GM10847 (cell line): ENCODE measurements around the gene CST9L.

Experiments used
- POLR2A ChIP-seq: IDR thresholded peaks from 2 replicates; pipeline ENCODE4 v1.6.1; 2011; ENCODE audit not compliant: insufficient read length; ENCODE audit errors: extremely low read depth

CST9L gene, protein sequence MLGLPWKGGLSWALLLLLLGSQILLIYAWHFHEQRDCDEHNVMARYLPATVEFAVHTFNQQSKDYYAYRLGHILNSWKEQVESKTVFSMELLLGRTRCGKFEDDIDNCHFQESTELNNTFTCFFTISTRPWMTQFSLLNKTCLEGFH

DNA sequence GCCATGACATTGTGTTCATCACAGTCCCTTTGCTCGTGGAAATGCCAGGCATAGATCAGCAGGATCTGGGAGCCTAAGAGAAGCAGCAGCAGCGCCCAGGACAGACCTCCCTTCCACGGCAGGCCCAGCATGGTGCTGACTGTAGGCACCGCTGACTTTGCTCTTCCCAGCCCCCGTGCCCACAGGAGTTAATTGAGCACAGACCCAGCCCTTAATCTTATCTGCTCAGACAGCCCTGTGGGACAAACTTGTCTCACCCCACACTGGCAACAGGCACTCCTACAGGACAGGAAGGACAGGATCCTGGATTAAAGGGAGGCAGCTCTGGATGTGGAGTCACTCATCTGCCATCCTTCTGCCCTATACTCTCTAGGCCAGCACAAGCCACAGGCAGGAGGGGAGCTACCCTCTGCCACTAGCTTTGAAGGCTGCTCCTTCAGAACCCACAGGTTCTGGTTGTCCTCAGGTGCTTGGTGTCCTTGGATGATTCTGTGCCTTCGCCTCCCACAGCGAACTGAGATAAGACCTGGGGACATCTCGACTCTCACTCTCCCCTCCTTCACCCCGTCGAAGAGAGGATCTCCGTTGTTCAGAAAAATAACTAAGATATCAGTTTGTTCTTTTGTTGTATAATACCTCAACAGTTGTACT lies at the start of gene CST9L:
TSS of gene CST9L (minus strand) at position 165 of the 651 bp plus-strand sequence. CDS start at position 131, 34 bp downstream.
- TF ChIP-seq POLR2A: no peak

DNA sequence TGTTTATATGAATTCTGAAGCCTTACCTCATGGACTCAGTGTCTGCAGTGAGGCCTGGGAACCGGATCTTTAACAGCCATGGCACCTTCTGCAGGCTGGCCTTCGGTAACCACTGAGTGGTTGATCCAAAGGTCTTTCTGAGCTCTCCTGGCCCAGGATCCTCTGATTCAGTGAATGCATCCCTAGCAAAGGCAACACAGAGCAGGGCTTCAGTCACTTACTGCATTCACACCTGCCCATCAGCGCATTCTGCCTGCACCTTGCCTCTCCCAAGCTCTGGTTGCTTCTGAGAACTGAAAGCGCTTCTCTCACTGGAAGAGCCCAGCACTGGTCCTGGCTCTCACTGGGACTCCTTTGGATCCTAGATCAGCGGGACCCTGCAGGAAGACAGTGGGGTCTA lies 45.9 kb upstream of the CST9L start:
- TF ChIP-seq POLR2A: no peak

DNA sequence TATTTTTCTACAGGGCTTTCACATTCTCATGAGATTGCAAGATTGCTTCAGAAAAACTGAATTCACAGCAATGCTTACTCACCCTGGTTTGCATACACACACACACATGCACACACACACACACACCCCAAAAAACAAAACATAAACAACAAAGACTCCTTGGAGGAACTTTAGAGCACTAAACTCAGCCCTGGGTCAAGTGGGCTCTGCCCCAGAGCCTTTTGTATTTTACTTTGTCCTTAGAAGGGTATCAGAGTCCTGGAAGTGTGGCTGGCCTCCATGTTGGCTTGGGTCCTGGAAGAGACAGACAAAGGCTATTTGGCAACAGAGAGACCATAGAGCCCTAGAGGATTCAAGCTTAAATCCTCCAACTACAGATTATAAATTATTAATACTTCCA lies 45.4 kb upstream of the CST9L start:
- no peak for TF ChIP-seq POLR2A

DNA sequence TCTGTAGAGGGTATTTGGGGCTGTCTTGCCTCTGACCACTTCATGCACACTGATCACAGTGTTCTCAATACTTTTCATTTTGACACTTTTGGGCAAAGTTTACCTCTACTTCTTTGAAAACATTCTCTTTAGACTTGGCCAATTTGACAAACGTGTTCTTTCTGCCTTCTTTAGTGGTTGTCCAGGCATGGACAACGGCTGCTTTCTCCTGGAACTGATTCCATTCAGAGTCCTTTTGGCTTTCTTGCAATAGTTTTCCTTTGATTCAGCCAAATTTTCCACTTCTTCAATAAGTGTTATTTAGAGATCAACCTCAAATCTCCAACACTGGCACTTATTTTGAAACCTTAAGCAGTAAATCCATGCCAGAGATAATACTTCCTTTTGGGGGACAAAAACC lies 44.1 kb upstream of the CST9L start:
- TF ChIP-seq POLR2A: no peak

DNA sequence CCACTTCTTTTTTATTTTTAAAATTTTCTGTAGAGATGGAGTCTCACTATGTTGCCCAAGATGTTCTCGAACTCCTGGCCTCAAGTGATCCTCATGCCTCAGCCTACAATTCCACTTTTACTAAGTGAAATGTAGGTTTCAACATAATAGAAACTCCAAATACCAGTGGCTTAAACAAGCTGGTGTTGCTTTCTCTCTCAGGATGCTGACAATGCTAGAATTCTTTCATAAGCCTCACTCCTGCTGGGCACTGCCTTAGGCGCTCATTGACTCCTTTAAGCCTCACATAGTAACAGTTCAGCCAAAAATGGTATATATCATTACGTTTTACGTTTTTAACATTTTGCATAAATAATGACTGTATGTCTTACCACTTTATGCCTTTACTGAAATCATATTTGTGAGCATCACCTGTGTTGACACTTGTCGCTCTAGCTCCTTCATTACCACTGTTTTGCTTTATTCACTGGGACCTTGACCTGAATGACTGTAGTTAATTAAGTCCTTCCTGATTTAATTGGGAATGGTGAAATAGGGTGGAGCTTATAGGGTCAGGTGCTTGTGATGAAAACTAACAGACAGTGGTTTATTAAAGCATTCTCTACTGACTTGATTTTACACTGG lies 41.3 kb upstream of the CST9L start:
- no peak for TF ChIP-seq POLR2A

DNA sequence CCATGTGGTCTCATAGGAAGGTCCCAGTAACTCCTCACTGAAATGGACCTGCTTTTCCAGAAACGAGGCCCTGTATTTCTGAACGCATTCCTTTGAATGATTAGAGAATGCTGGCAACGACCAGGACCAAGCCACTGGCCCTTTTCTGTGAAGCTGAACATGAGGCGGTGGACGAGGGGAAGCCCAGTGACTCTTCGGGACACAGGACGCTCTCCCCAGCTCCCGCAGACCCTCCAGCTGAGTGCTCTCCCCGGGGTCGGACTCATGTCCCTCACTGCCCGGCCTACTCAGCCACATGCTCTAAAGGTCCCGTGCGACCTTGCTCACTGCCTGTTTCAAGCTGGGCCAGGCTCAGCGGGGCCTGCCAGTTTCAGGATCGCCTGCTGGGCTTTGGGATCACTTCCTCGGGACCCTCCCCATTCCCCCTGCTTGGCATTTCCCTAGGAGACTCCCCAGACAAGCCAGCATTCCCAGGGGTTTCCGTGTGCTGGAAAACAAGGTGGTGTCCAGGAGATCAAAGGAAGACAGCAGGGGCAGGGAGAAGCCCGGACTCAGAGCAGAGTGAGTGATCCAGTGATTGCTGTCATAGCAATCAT lies 40.1 kb upstream of the CST9L start:
- no peak for TF ChIP-seq POLR2A

DNA sequence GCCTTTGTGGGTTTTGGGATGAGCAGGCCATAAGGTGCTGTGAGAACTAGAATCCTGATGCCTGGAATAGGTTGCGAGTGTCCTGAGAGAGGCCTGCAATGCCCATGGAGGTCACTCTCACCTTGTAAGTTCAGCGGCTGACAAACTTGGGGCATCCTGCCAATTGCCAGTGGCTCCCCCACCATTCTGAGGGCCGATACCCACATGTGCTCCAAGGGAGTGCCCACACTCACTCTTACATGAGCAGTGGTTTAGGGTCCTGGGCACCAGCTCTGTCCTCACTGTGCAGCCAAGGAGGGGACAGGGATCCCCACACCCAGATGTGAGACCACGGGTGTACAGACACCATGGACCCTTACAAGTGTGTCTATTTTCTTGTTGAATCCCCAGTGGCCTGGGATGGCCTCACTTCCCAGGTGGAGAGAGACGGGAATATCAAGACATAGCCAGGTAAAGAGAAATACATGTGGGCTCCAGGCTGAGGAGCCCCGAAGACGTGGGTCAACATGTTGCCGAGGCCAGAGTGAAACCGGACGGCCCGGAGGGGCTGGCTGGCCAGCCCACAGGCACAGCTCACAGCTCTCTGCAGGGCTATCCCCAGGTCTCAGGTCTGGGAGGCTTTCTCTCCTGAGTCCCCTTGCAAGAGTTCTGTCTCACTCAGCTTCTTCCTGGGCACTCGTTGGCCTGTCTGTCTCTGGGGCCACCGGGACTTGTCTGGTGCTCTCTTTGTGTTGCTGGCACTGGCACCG lies 39.4 kb upstream of the CST9L start:
- no peak for TF ChIP-seq POLR2A

DNA sequence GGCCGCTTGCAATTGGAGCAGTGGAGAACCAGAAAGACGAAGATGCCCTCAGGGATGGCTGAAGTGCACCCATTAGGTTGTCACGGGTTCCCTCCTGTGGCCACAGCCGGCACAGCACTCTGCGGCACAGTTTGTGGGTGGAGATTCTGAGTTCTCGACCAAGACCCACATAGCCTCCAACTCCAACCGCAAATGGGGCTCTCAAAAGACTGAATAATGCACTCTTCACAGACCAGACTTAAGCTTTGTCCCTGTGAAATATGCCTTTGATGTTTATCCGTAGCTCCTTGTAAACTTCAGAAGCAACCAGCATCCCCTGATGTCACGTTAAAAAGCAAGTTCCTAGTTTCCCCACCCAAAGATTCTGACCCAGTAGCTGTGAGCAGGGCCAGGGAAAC lies 38.4 kb upstream of the CST9L start:
- TF ChIP-seq POLR2A: no peak

DNA sequence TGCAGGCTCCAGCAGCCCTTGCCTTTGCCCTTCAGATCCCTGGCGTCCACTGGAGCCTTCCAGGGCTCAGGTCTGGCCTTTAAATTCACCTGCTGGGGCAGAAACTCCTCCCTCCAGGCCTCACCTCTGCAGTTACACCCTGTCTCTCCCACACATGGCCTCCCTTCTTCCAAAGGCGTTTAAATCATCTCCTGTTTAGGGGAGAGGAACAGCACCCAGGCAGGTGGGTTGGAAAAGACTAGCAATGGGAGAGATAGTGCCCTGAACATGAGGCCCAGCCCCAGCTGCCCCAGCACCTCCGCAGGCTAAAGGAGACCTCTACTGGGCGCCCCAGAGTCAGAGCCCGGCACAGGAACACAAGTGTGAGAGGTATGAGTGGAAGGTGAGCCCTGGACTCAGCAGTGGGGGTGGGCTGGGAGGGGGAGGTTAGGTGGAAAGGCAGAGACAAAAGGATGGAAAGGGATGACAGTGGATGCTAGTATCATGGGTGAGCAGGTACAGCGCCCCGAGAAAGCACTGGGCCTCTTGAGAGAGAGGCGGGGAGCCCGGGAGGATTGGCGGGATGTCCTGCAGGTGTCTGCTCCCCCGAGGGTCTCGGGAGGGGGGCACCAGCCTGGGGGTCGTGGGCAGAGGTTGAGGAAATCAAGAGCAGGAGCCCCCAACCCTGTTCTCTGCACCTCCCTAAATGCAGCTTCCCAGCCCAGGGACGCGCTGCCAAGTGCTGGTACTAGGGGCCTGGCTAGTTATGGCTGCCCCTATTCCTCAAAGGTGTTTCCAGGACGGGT lies 37.8 kb upstream of the CST9L start, which contains the start of gene CST9:
TSS of gene CST9 (minus strand) at position 51 of the 785 bp plus-strand sequence. CDS start 53 bp downstream, outside the sequence.
- no peak for TF ChIP-seq POLR2A

DNA sequence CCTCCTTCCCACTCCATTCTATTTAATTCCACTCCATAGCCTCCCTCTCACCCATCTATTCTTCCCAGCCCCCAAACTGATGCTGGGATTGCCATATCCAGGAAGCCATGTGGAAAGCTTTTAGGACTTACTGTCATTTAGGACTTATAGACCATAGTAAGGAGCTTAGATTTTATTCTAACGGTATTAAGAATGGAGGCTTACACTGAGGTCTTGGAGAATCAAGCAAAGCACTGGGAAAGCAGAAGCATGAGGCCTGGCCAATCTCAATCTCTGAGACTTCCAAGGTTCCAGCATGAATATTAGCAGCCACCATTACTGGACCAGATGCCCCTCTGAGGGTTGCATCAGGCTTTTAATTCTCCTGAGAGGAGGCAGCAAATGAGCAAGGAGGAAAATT lies 36.0 kb upstream of the CST9L start:
- no peak for TF ChIP-seq POLR2A

DNA sequence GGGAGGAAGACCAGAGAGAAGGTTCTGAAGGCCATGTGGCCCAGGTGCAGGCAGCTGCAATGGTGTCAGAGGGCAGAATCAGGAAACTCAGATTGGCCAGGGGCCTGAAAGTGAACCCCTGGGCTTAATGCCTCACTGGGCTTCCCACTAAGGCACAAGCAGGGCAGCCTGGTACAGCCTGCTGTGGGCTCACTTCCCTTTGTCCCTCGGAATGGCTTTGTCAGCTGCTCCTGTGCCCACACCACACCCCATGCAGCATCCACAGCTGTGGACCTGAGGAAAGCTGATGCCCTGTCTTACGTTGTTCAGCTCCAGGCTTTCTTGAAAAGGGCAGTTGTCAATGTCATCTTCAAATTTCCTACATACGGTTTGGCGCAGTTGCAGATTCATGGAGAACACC lies 35.0 kb upstream of the CST9L start:
- TF ChIP-seq POLR2A: no peak

DNA sequence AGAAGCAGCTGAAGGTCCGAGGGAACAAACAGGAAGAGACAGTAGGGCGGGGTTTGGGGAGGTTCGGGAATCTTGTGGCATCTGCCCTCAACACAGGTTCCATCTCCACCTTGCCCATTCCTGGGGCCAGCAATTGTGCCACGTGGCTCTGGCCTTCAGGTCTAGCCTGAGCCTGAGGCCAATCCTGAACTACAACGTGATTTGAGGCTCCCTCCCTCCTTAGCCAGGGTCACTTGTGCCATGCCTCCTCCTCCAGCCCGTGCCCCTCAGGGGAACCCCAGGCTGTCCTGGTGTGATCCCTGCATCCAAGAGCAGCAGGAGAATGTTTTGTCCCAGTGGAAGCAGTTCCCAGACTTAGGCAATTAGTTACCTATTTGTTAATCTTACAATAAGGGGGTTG lies 34.4 kb upstream of the CST9L start:
- TF ChIP-seq POLR2A: no peak

DNA sequence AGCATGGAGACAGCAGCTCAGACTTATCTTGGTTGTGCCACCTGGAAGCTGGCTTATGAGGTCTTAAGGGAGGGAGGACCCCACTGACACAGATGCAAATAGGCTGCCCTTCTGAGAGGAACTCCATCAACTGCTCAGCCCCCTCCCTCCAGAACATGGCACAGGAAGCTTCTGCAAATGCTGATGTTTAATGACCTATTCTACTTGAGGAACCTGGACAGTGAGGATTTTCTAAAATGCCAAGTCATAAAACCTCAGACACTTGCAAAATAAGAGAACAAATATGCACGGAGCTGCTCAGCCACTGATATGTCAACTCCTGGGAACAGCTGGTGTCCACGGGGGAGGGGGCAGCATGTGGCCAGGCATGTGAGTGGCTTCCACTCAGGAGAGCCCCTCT lies 34.0 kb upstream of the CST9L start:
- no peak for TF ChIP-seq POLR2A

DNA sequence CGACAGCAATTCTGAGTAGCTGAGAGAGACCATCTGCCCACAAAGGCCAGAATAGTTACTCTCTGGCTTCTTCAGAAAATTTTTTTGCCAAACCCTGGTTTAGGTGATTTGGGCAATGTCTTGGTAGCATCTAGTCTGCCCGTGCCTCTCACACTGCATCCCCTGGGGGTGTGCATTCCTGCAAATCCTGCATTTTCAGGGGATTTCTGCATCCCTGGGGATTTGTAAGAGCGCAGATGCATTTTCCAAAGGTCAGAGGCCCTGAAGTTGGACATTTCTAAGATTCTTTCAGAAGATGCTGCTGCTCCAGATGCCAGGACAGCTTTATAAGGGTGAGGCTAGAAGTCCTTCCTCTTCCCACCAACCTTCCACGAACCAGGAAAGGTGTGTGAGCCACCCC lies 33.4 kb upstream of the CST9L start:
- no peak for TF ChIP-seq POLR2A

DNA sequence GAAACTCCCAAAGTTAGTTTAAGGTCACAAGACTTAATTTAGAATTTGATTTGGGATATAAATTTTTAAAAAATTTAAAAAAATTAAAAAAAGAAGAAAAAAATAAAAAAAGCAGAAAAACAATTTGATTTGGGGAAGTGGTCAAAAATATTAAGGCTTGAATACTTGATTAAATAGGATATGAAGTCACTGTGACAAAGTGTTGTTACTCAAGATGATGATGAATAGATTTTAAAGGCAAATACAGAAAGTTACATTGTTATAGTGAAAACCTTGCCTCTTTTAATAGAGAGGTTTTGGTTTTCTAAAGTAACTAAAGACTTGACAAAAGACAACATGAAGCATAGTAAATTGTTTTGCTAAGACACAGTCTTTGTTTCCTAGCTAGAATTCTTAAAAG lies 30.2 kb upstream of the CST9L start:
- no peak for TF ChIP-seq POLR2A
